A549 (cell line): ENCODE data around the gene CBFB. TPM values are rescaled to one million over a fixed set of nuclear protein-coding genes. Genes with fewer than 3 reads are reported as not detected.

Experiments
- ATAC-seq, 2 experiments: fragments of 200-7000 bp in 1 of 2; fragments of >200 bp in 1 of 2; cut with Nextera tagmentation in 1 of 2; cut with Tn5 transposase in 1 of 2; 3 replicates each; pipeline versions ENCODE4 v1.8.0 to v1.9.1; 2018 to 2020; ENCODE audit warnings: mild to moderate bottlenecking in 1 of 2, moderate library complexity in 1 of 2
- CTCF ChIA-PET: fragments of 300-600 bp; sonication (Branson Sonifier 250); formaldehyde crosslinking; extraction: SDS; loops from one replicate; lab custom pipeline; 2021; ENCODE audit warnings: antibody characterized with exemption, inconsistent platforms; lab: Yijun Ruan, JAX
- POLR2A ChIA-PET: fragments of 350-600 bp; formaldehyde crosslinking; extraction: SDS; loops from one replicate; lab custom pipeline; 2021; ENCODE audit warnings: antibody characterized with exemption, inconsistent platforms; lab: Yijun Ruan, JAX
- DNase-seq, 2 experiments: peaks; one replicate each; pipeline versions ENCODE4 v3.0.0 to v3.0.0-alpha.2; 2011 to 2016; ENCODE audit warnings: low read depth in 1 of 2, low spot score in 1 of 2
- FAIRE-seq: peaks from 2 replicates; lab custom pipeline; 2011; peaks lifted over from hg19 to GRCh38; lab: Jason Lieb, UNC
- H3K27ac ChIP-seq, 2 experiments: fragments of >200 bp; sonication (Bioruptor Twin); formaldehyde crosslinking; 3 replicates each; pipeline ENCODE4 v1.5.1; 2016 to 2017
- H3K4me1 ChIP-seq: fragments of >200 bp; sonication (Bioruptor Twin); formaldehyde crosslinking; 3 replicates; pipeline ENCODE4 v1.6.1; 2016
- H3K4me2 ChIP-seq: fragments of >200 bp; sonication (Bioruptor Twin); formaldehyde crosslinking; 3 replicates; pipeline ENCODE4 v1.6.1; 2016
- H3K4me3 ChIP-seq: fragments of >200 bp; sonication (Bioruptor Twin); formaldehyde crosslinking; 3 replicates; pipeline ENCODE4 v1.5.1; 2016
- H3K9me3 ChIP-seq: fragments of >200 bp; sonication (Bioruptor Twin); formaldehyde crosslinking; 3 replicates; pipeline ENCODE4 v1.6.1; 2016
- BCL3 ChIP-seq: fragments of >200 bp; sonication (Bioruptor Twin); formaldehyde crosslinking; IDR thresholded peaks from 3 replicates; pipeline ENCODE4 v1.6.1; 2016
- BHLHE40 ChIP-seq: IDR thresholded peaks from 2 replicates; pipeline ENCODE4 v1.6.1; 2012; ENCODE audit warnings: low read depth, low read length, inconsistent platforms
- CBX2 ChIP-seq: fragments of 200-600 bp; sonication (generic); IDR thresholded peaks from 2 replicates; pipeline ENCODE4 v1.6.1; 2016; ENCODE audit warnings: low read depth, mild to moderate bottlenecking, borderline replicate concordance
- CBX8 ChIP-seq: fragments of 200-600 bp; sonication (generic); IDR thresholded peaks from 2 replicates; pipeline ENCODE4 v1.6.1; 2016
- E2F6 ChIP-seq: IDR thresholded peaks from 2 replicates; pipeline ENCODE4 v1.6.1; 2012; ENCODE audit warnings: low read depth, borderline replicate concordance
- EHF ChIP-seq: fragments of 250-450 bp; sonication (Bioruptor Pico); IDR thresholded peaks from 2 replicates; pipeline ENCODE4 v1.5.0; 2020; ENCODE audit warnings: mild to moderate bottlenecking
- ELK1 ChIP-seq: fragments of 150-350 bp; IDR thresholded peaks from 2 replicates; pipeline ENCODE4 v1.6.1; 2014; ENCODE audit warnings: low read depth, mild to moderate bottlenecking, low read length
- FOSL2 ChIP-seq, 2 experiments: fragments of 450-650 bp in 1 of 2; fragments of >200 bp in 1 of 2; sonication (Bioruptor Twin) in 1 of 2; formaldehyde crosslinking; IDR thresholded peaks; 2 replicates each; pipeline versions ENCODE4 v1.5.0 to v1.6.1; 2016 to 2020; ENCODE audit warnings: mild to moderate bottlenecking in 1 of 2, moderate library complexity in 1 of 2
- HES2 ChIP-seq: fragments of >200 bp; sonication (Bioruptor Twin); formaldehyde crosslinking; IDR thresholded peaks from 2 replicates; pipeline ENCODE4 v1.6.1; 2016
- HMGXB4 ChIP-seq: fragments of 250-450 bp; sonication (Bioruptor Pico); IDR thresholded peaks from 2 replicates; pipeline ENCODE4 v1.5.0; 2021; ENCODE audit warnings: mild to moderate bottlenecking, moderate library complexity, borderline replicate concordance
- HOXB13 ChIP-seq: fragments of 250-450 bp; sonication (Bioruptor Pico); IDR thresholded peaks from 2 replicates; pipeline ENCODE4 v1.5.0; 2020; ENCODE audit warnings: low read depth, mild to moderate bottlenecking, moderate library complexity
- MAFK ChIP-seq: fragments of 450-650 bp; IDR thresholded peaks from 2 replicates; pipeline ENCODE4 v1.6.1; 2014; ENCODE audit not compliant: partially characterized antibody
- MYC ChIP-seq: IDR thresholded peaks from 2 replicates; pipeline ENCODE4 v1.6.1; 2012; ENCODE audit warnings: mild to moderate bottlenecking, inconsistent platforms, low read length, improper control_type of control experiment, borderline replicate concordance
- RNF2 ChIP-seq: fragments of 200-600 bp; sonication (generic); IDR thresholded peaks from 2 replicates; pipeline ENCODE4 v1.6.1; 2016; ENCODE audit warnings: low read depth, mild to moderate bottlenecking, antibody characterized with exemption, moderate library complexity, borderline replicate concordance
- USF2 ChIP-seq: fragments of 450-650 bp; IDR thresholded peaks from 2 replicates; pipeline ENCODE4 v1.6.1; 2014; ENCODE audit warnings: antibody characterized with exemption
- ZSCAN20 ChIP-seq: fragments of 250-450 bp; sonication (Bioruptor Pico); IDR thresholded peaks from 2 replicates; pipeline ENCODE4 v1.8.0; 2022; ENCODE audit warnings: mild to moderate bottlenecking, moderate library complexity
- WGBS: methylation state at CpG from one replicate; pipeline ENCODE4 v1.1.6; 2017; ENCODE audit errors: missing lambda C conversion rate; 5-methylcytosine and 5-hydroxymethylcytosine counted together
- polyA plus RNA-seq, 4 experiments: library from polyadenylated mRNA; depleted of rRNA in 3 of 4; stranded (reverse); fragments of >200 nt; fragmentation: RNase III in 1 of 4; extraction: RNeasy Plus Mini Kit Qiagen cat#74134 plus additional on column Dnase treatment in 1 of 4; gene quantifications; 2 replicates in 3 of 4; 3 replicates in 1 of 4; pipeline ENCODE4 v1.2.3, GENCODE V29; 2011 to 2017

CBFB gene
- polyA plus RNA-seq, 2 of the 4 experiments (the other 2 are of a cell fraction): 27.7 to 61.3 TPM

GRCh38 chr16:67011274-67011673, 17.7 kb upstream of the CBFB start:
- FAIRE-seq: no peak

GRCh38 chr16:67013233-67013822, 15.6 kb upstream of the CBFB start:
- FAIRE-seq (no peak), DNase-seq (no peak), ATAC-seq (no peak)
- Histone ChIP-seq H3K4me1 (no peaks in the 10 kb centered on the region), H3K9me3 (no peaks in the 10 kb centered on the region), H3K4me2 (peak overlapping the region; percentile 86), H3K4me3 (peak overlapping the region; percentile 50), H3K27ac (peak overlapping the region; percentile 70 to 89; a peak in 5 of 6 replicates)
- ChIA-PET POLR2A (interaction anchor here (0.5 kb wide), 1 partner anchor 103 kb away, joined by 7 read pairs; no protein-coding TSS in a partner anchor), CTCF (interaction anchor here (0.5 to 4.3 kb wide), 19 partner anchors 9 to 172 kb away, joined by 3 to 27 read pairs (median 4); partner anchors contain the start of genes CES3, FBXL8, NOL3 and TRADD)
- 53% methylated on average over 10 of the region's 21 CpGs for WGBS
- TF ChIP-seq BCL3 (no peak), CBX2 (no peak), HMGXB4 (CRISPR knock-in tag) (no peak), CBX8 (no peak), RNF2 (no peak), USF2 (no peak), HOXB13 (no peak), MYC (no peak), ZSCAN20 (CRISPR knock-in tag) (no peak), EHF (CRISPR knock-in tag) (no peak), E2F6 (no peak), ELK1 (no peak), MAFK (no peak)

More at GRCh38 chr16:67011274-67011673, 17.7 kb upstream of the CBFB start:
- H3K9me3 ChIP-seq: no peaks in the 10 kb centered on the region
- H3K4me2 ChIP-seq: no peak overlapping the region
- WGBS: 81% methylated on average over 2 of the region's 2 CpGs
- no peak for ATAC-seq
- H3K4me1 ChIP-seq: peaks cover 9% of the 10 kb centered on the region; the same call in 2 of the 3 replicates
- POLR2A ChIA-PET: no interaction called here
- TF ChIP-seq CBX8 (no peak), HES2 (no peak), FOSL2 (IDR thresholded peaks at IDR 0.05) (no peak), FOSL2 (CRISPR knock-in tag; IDR thresholded peaks at IDR 0.05) (no peak), BHLHE40 (no peak)
- TF ChIP-seq, all 56 proteins: peak for 0
- Histone ChIP-seq H3K4me3 (no peak overlapping the region), H3K27ac (no peak overlapping the region; a peak in 1 of 6 replicates)
- CTCF ChIA-PET: interaction anchor here (1.0 to 4.3 kb wide), 3 partner anchors 8 to 144 kb away, joined by 3 to 27 read pairs (median 4); no protein-coding TSS in a partner anchor
- no peak for DNase-seq
